H54 (cell line): ENCODE results near the gene AKT3.

Source experiments
- DNase-seq: peaks from one replicate; pipeline ENCODE4 v3.0.0; 2011; ENCODE audit warnings: low spot score, mixed read lengths; ENCODE audit not compliant: insufficient read length
- FAIRE-seq: peaks from 3 replicates; lab custom pipeline; 2011; peaks lifted over from hg19 to GRCh38; lab: Jason Lieb, UNC
- POLR2A ChIP-seq: IDR thresholded peaks from 2 replicates; pipeline ENCODE4 v1.6.1; 2011; ENCODE audit warnings: low read depth, mild to moderate bottlenecking, low read length

The AKT3 gene

DNA sequence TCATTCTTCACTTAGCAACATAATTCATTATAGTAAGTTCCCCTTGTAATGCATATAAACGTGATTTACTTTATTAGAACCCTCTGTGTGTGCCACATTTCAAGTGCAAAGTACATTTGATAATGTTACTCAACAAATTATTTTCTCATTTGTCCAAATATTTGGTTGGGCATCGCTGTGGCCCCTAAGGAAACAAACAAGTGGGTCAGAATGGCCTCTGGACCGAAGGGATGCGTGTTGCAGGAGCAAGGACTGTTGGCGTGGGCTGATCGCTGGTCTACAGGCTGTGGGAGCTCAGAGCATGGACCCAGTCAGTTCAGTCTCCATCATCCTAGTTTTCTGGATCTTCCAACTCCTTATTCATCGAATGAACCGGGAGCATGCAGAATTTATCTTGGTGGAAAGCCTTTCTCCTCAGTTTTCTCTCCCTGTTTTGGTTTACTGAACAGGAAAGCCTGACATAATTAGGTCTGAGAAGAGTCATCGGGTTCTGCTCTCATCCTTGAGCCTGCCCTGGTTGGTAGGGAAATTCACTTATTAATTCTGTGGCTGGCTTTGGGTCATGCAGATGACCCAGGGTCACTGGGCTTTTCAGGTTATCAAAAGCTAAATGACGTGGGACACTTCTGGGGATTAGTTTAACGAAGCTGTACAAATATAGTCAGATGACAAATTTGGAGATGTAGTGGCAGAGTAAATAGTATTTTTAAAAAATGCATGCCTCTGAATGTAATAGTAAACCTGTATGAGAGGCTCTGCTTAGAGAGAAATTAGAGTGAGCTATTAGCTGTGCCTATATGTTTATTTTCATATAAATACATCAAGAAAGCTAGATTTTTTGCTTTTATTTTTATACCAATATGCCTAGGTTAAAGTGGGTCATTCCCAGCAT is 394.0 kb downstream of the AKT3 start:
- no peak for TF ChIP-seq POLR2A
- FAIRE-seq, result no peak
- no peak for DNase-seq

DNA sequence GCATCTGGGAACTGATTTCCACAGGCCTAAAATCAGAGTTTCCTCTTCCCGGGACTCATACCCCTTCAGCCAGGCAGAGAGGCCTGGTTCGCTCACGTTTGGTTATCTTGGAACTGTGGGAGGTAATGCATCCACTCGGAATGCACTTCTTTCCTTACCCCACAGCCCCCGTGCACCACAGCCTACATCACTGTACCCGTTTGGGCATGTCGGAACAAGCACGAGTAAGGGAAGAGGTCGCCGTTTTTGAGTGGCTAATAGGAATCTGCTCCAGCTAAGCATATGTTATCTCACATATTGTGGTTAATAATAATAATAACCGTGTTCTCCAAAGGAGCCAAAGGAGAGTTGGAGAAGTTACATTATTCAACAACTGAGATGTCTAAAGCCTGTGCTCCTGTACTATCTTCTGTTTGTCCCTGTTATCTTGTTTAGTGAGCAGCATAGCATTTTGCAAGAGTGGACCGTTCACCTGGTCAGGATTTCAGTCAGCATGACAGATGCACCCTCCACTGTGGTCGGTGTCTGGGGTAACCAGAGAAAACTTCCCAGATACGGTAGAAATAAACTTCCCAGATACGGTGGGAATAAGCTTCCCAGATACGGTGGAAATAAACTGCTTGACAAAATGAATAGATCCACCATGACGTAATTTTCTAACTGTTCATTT is 395.6 kb downstream of the AKT3 start:
- FAIRE-seq, result no peak
- TF ChIP-seq POLR2A, result no peak
- no peak for DNase-seq

DNA sequence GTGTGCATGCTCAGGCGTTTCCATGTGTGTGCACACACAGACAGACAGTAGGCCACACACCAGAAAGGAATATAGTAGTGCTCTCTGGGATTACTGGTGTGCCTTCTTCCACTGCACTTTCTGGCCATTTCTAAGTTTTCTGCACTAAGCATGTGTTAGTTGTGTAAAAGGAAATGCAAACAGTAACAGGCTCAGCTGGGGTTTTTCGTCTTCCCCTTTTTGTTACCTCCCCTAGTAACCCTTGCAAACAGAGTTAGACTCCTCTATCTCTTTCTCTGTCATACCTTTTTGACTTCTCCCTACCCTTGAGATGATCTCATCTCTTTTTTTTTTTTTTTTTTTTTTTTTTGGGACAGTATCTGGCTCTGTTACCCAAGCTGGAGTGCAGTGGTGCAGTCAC is 398.0 kb downstream of the AKT3 start:
- DNase-seq, result no peak
- FAIRE-seq, result no peak
- no peak for TF ChIP-seq POLR2A

DNA sequence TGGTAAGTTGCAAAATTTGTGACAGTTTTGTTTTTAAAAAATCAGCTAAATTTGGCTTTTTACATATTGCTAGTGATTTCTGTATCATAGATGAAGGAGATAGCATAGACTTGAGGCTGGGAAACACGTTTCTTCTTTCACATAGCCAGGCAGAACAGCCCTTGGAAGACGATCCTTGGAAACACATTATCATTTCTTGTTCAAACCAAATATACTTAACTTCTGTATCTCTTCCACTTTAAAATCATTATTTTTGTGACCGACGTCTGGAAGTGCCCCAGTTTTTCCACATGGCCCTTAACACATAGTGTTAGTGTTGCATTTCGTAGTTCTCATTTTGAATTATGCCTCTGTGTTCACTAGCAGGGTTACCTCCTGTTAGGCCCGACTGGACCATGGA is 400.7 kb downstream of the AKT3 start:
- no peak for DNase-seq
- TF ChIP-seq POLR2A, result no peak
- no peak for FAIRE-seq

DNA sequence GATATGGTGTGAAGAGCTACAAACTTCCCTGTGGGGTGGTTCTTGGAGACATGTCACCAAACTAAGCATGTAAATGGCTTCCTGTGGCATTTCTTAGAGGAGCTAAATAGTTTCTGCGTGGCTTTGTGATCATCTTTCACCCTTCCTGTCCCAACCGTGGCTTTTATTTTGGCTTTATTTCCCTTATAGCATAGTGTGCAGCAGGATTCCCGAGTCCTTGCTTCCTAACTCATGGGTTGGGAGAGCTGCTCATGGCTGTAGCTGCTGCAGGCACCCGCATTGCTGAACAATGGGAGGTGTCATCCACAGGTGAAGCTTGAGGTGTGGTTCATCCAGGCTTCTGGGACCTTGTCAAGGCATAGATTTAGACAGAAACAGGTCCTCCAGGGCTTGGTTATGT is 402.2 kb downstream of the AKT3 start:
- no peak for FAIRE-seq
- DNase-seq, result no peak
- TF ChIP-seq POLR2A, result no peak

DNA sequence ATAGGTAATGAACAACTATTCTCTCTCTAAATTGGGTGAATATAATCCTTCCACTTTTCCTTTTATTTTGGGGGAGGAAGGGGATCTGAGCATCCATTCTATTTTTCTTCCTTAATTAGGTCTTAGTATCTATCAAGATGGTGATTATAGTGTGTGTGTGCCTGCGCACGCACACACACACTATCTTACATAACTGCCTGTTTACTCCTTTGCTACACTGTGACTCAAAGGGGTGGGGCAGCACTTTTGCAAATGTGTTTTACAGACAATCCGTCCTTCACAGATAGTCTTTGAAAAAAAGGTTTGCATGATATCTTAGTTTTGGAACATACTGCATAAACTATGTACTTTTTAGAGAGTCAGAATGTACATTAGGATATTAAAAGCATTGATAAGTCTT is 402.7 kb downstream of the AKT3 start:
- FAIRE-seq (peak; percentile 67), DNase-seq (no peak)
- TF ChIP-seq POLR2A, result no peak

DNA sequence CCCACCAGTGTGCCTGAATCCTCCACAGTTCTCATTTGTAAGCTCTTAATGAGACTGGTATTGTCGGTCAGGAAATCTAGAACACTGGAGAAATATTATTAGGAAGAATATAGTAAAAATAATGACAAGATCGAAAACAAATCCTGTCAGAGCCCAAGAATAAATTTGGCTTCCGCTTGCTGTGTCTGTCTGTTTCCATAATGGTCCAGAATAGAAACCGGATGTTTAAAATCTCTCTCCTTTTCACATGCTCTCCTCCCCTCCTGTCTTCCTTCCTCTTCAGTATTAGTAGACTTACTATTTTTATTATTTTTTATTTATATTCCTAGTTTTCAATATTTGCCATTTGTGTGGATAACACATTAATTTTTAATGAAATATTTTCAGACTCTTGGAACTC is 406.5 kb downstream of the AKT3 start:
- FAIRE-seq (no peak), DNase-seq (no peak)
- TF ChIP-seq POLR2A, result no peak

DNA sequence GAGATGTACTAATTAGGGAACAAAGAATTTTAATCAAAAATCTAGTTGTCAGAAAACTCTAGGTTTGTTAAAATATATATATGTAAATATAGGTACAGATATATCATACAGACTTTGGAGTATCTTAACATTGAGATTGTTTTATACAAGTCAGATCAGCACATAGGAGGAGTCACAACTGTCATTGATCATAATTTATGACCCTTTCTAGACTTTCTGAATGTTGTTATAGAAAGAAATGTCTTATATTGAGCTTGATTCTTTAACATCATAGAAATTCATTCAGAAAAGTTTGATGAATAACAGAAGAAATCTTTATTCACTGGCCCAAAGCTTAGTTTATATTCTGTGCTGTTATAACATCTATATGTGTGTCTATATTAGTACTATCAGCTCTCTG is 408.4 kb downstream of the AKT3 start:
- FAIRE-seq, result no peak
- no peak for TF ChIP-seq POLR2A
- DNase-seq, result no peak

DNA sequence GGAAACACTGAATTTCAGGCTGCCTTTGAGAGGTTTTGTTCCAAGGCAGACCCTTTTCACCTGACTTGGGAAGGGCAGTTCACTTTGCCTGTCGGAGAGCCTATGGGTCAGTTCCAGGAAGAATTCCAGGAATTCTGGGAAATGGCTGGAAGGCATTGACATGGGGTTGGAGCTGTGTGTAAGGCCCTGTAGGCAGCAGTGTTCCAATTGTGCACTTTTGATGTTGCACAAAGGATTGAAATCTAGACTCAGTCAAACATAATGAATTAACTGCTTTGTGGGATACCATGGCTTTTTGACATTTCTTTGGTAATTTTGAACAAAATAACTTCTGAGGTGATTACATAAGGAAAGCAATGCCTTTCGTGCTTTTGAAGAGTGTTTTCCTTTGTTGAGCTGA is 409.6 kb downstream of the AKT3 start:
- TF ChIP-seq POLR2A, result no peak
- FAIRE-seq (no peak), DNase-seq (no peak)

DNA sequence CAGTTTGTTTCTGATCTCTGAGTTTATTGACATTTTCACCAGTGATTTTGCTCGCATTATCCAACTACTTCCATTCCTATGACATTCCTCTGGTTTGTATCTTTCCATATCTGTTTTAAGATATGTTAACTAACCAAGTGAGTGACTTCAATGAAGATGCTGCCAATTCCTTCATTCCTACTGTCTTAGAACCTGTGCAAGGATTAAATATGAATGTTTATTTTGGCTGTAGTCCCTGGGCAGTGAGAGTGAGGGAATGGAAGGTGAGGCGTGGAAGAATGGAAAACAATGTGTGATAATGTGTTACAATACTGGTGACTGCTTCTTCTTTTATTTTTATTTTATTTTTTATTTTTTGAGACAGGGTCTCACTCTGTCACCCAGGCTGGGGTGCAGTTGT is 411.2 kb downstream of the AKT3 start:
- TF ChIP-seq POLR2A, result no peak
- DNase-seq (no peak), FAIRE-seq (peak; percentile 67)
